Panc1 (cell line): ENCODE results near the gene KCNN3. TPM values are rescaled to one million over a fixed set of nuclear protein-coding genes. Genes with fewer than 3 reads are reported as not detected.

Source experiments
- ATAC-seq: fragments of 200-7000 bp; cut with Tn5 transposase; 2 replicates; pipeline ENCODE4 v1.9.1; 2020; ENCODE audit warnings: mild to moderate bottlenecking, moderate library complexity
- BruUV-seq: library from RNA; stranded (reverse); fragments of 400-500 nt; replicated peaks from 2 replicates; lab custom pipeline; 2021; lab: Mats Ljungman, UMichigan
- CTCF ChIA-PET: fragments of 300-600 bp; sonication (Branson Sonifier 250); formaldehyde crosslinking; loops from one replicate; lab custom pipeline; 2022; ENCODE audit warnings: antibody characterized with exemption; lab: Charles Lee
- POLR2A ChIA-PET: fragments of 300-600 bp; sonication (Branson Sonifier 250); formaldehyde crosslinking; loops from one replicate; lab custom pipeline; 2022; ENCODE audit warnings: antibody characterized with exemption; lab: Charles Lee
- DNase-seq: peaks from one replicate; pipeline ENCODE4 v3.0.0-alpha.2; 2010; ENCODE audit warnings: low read depth, low spot score
- H3K27ac ChIP-seq: 2 replicates; pipeline ENCODE4 v1.5.1; 2011; ENCODE audit warnings: mild to moderate bottlenecking, low read length, inconsistent platforms
- H3K27me3 ChIP-seq: fragments of 200-500 bp; sonication (Bioruptor generic); 2 replicates; pipeline ENCODE4 v1.6.0; 2014; ENCODE audit warnings: low read length, inconsistent platforms; ENCODE audit not compliant: control insufficient read depth, insufficient read depth
- H3K36me3 ChIP-seq: fragments of 200-500 bp; sonication (Bioruptor generic); 2 replicates; pipeline ENCODE4 v1.5.1; 2014; ENCODE audit warnings: inconsistent platforms, mild to moderate bottlenecking, low read length, moderate library complexity; ENCODE audit not compliant: control insufficient read depth, insufficient read depth
- H3K4me1 ChIP-seq: 2 replicates; pipeline ENCODE4 v1.5.1; 2011; ENCODE audit warnings: inconsistent platforms, mild to moderate bottlenecking, low read length, moderate library complexity; ENCODE audit not compliant: control insufficient read depth, insufficient read depth
- H3K4me3 ChIP-seq, 2 experiments: 2 replicates each; pipeline ENCODE4 v1.5.1; 2011 to 2012; ENCODE audit warnings: low read depth in 2 of 2, low read length in 2 of 2, mild to moderate bottlenecking in 2 of 2, inconsistent platforms in 1 of 2, moderate library complexity in 1 of 2
- H3K9me3 ChIP-seq: fragments of 200-500 bp; sonication (Bioruptor generic); 2 replicates; pipeline ENCODE4 v1.5.1; 2014; ENCODE audit warnings: low read depth, mild to moderate bottlenecking, inconsistent platforms, low read length, moderate library complexity; ENCODE audit not compliant: control insufficient read depth, insufficient read depth
- POLR2AphosphoS5 ChIP-seq: IDR thresholded peaks from 2 replicates; pipeline ENCODE4 v1.6.1; 2012; ENCODE audit warnings: mild to moderate bottlenecking, low read depth, low read length, moderate library complexity
- REST ChIP-seq, 2 experiments: IDR thresholded peaks; 2 replicates each; pipeline ENCODE4 v1.6.1; 2011 to 2012; ENCODE audit warnings: low read depth in 2 of 2, control low read depth in 1 of 2, low read length in 1 of 2, mild to moderate bottlenecking in 1 of 2, moderate library complexity in 1 of 2; ENCODE audit not compliant: insufficient read depth in 1 of 2
- SIN3A ChIP-seq: IDR thresholded peaks from 2 replicates; pipeline ENCODE4 v1.6.1; 2012; ENCODE audit warnings: low read depth, mild to moderate bottlenecking, low read length, moderate library complexity, borderline replicate concordance; ENCODE audit not compliant: insufficient read depth
- TCF7L2 ChIP-seq: IDR thresholded peaks from 2 replicates; pipeline ENCODE4 v1.6.1; 2011; ENCODE audit warnings: mild to moderate bottlenecking, low read depth, low read length, inconsistent platforms
- in situ Hi-C: cut with HindIII; loops from 2 replicates; pipeline ENCODE4 v1.10.0; 2016; ENCODE audit warnings: low sequenced_read_pairs, low pct_unique_long_range_greater_than_20kb
- intact Hi-C: fragments of 100-400 bp; cut with micrococcal nuclease; formaldehyde crosslinking; loops from one replicate; pipeline ENCODE4 v1.10.0; 2022; ENCODE audit not compliant: unreplicated experiment
- total RNA-seq: library from RNA; stranded (reverse); gene quantifications from one replicate; pipeline ENCODE4 v1.2.1, GENCODE V29; 2021; ENCODE audit not compliant: unreplicated experiment
- TF ChIP-seq, protein P1 (sequence below): fragments of 450-650 bp; IDR thresholded peaks from 2 replicates; pipeline ENCODE4 v1.5.1; 2017; ENCODE audit warnings: mild to moderate bottlenecking

KCNN3 gene
- total RNA-seq, 1 experiment from 2014 or later: 0.05 TPM

DNA sequence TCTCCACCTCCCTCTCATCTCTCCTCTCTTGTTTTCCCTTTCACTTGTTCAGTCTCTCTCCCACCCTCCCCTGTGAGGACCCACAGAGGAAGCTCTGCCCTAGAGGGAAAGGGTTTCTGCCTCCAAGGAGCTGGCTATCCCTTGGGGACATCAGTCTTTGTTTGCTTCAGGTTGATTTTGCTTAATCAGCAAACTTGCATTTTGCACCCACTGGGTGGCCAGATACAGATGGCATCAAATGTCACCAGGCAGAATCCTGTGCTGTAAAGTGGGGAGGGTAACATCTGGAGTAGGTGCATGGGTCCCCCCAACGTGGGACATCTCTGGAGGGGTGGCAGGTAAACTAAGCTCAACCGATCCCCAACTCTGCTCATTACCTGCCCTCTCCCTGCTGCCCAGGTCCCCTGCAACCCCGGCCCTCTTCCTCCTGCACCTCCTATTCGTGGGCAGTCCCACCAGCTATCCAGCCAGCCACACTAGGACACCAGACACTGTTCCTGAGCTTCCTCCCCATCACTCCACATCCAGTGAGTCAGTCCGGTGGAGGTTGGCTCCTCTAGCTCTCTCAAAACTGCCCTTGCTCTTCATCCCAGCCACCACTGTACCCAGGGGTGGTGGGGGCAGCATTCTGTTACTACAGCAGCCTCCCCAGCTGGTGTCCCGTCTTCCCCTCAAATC lies 123.3 kb downstream of the KCNN3 start:
- H3K27ac ChIP-seq: no peak overlapping the region
- ChIA-PET POLR2A (no interaction called here), CTCF (interaction anchor here (0.6 kb wide), 1 partner anchor 123 kb away, joined by 4 read pairs; no protein-coding TSS in a partner anchor)
- peaks cover 7% of the 10 kb centered on the region for H3K27me3 ChIP-seq
- no peaks in the 10 kb centered on the region for H3K36me3 ChIP-seq
- H3K4me3 ChIP-seq: no peak overlapping the region
- TF ChIP-seq POLR2AphosphoS5: no peak
- TF ChIP-seq REST (IDR thresholded peaks at IDR 0.05; ENCODE audit: insufficient read depth in 1 of 2, low read depth in 2 of 2, low read length in 1 of 2): no peak
- TF ChIP-seq SIN3A: no peak
- TF ChIP-seq, protein P1, sequence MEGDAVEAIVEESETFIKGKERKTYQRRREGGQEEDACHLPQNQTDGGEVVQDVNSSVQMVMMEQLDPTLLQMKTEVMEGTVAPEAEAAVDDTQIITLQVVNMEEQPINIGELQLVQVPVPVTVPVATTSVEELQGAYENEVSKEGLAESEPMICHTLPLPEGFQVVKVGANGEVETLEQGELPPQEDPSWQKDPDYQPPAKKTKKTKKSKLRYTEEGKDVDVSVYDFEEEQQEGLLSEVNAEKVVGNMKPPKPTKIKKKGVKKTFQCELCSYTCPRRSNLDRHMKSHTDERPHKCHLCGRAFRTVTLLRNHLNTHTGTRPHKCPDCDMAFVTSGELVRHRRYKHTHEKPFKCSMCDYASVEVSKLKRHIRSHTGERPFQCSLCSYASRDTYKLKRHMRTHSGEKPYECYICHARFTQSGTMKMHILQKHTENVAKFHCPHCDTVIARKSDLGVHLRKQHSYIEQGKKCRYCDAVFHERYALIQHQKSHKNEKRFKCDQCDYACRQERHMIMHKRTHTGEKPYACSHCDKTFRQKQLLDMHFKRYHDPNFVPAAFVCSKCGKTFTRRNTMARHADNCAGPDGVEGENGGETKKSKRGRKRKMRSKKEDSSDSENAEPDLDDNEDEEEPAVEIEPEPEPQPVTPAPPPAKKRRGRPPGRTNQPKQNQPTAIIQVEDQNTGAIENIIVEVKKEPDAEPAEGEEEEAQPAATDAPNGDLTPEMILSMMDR: no peak
- no peak for TF ChIP-seq TCF7L2
- ATAC-seq: no peak
- no peak for DNase-seq
- no peaks in the 10 kb centered on the region for H3K9me3 ChIP-seq
- intact Hi-C loops: loop anchor here (5.0 kb wide), 1 partner anchor 79 kb away; no protein-coding TSS in a partner anchor
- in situ Hi-C loops: no loop called here
- H3K4me1 ChIP-seq: no peaks in the 10 kb centered on the region
- no TSS peak for BruUV-seq

GRCh38 chr1:154745750-154746425 lies 124.2 kb downstream of the KCNN3 start:
- in situ Hi-C loops (no loop called here), intact Hi-C loops (loop anchor here (5.0 kb wide), 1 partner anchor 79 kb away; no protein-coding TSS in a partner anchor)
- Histone ChIP-seq H3K27me3 (peaks cover 12% of the 10 kb centered on the region), H3K27ac (no peak overlapping the region), H3K4me1 (no peaks in the 10 kb centered on the region), H3K9me3 (no peaks in the 10 kb centered on the region), H3K4me3 (no peak overlapping the region), H3K36me3 (no peaks in the 10 kb centered on the region)
- ChIA-PET POLR2A (no interaction called here), CTCF (no interaction called here)
- DNase-seq (no peak), ATAC-seq (no peak)
- no TSS peak for BruUV-seq
- TF ChIP-seq POLR2AphosphoS5: no peak
- TF ChIP-seq REST (IDR thresholded peaks at IDR 0.05; ENCODE audit: insufficient read depth in 1 of 2, low read depth in 2 of 2, low read length in 1 of 2): no peak
- TF ChIP-seq, protein P1: no peak
- TF ChIP-seq SIN3A: no peak
- no peak for TF ChIP-seq TCF7L2
